AG10803 (cell line): ENCODE results near the gene DYNLT4.
"Not testable (repeated sequence)": the region's sequence is repeated elsewhere in the genome, so short reads cannot be mapped to it uniquely, and the experiment has no call there.

Source experiments
- DNase-seq: peaks from one replicate; pipeline ENCODE4 v3.0.0; 2010; ENCODE audit warnings: low read depth
- H3K4me3 ChIP-seq: 2 replicates; pipeline ENCODE4 v1.5.1; 2011; ENCODE audit warnings: mild to moderate bottlenecking, low read length, control low read depth
- CTCF ChIP-seq: conservative IDR thresholded peaks from 2 replicates; pipeline ENCODE4 v1.5.1; 2011; ENCODE audit warnings: mild to moderate bottlenecking, low read length, control low read depth, inconsistent platforms

Gene DYNLT4

DNA sequence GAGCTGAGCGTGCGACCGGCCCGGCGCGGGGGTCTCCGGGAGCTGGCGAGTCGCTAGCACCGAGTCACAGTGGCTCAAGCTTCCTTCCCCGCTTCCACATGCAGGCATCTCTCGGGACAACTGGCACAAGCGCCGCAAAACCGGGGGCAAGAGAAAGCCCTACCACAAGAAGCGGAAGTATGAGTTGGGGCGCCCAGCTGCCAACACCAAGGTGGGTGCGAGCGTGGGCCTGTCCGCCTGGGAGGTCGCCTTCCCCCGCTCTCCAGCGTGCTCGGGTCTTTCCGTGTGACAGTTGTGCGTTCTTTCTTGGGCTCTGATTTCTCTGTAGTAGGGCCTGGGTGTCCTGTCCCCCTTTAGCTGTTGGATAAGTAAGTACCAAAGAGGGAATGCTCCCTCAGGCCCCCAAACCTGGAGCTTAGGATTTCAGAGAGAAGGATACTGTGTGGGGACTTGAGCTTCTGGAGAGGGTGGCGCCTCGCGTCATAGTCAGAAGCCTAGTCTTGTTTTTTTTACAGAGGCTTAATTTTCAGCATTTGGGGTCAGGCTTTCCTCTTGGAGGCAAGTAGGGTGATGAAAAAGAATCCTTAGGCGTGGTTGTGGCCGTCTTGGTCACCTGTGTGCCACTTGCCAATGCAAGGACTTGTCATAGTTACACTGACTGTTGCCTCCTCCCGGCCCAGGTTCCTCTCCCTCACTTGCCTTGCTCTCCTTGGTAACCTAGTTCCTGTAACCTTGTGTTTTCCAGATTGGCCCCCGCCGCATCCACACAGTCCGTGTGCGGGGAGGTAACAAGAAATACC, 31.0 kb downstream of the DYNLT4 start:
- DNase-seq, result peak; percentile 17
- peak overlapping the region; percentile 91 for H3K4me3 ChIP-seq
- no peak for TF ChIP-seq CTCF

GRCh38 chr1:44775078-44775929, 31.8 kb downstream of the DYNLT4 start, which contains the start of gene RPS8:
TSS of gene RPS8 (plus strand) at chr1:44775540. CDS start at chr1:44775597, 57 bp downstream.
- peak; percentile 92 for DNase-seq
- TF ChIP-seq CTCF, result no peak
- H3K4me3 ChIP-seq, result peak within 1 kb of the TSS; percentile 91

GRCh38 chr1:44766421-44766820, 40.7 kb downstream of the DYNLT4 start:
- H3K4me3 ChIP-seq, result not testable (repeated sequence)

DNA sequence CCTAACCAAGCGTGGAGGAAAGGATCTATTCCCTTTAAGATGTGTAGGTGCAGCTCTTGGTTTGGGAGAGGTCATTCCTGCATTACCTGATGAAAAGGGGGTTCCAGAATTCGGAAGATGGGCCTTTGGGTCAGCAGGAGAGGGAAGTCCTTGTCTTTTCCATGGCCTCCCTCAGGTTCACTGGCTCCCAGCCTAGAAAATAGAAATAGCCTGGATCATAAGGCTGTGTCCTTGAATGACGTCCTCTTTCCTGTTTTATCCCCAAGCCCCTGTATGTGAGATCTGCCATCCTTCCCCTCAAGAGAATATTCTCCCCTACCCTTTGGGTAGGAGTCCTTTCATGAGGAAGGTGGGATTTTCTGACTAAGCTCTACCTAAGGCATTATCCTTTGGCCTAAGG, 46.3 kb downstream of the DYNLT4 start:
- DNase-seq, result no peak
- TF ChIP-seq CTCF, result no peak
- H3K4me3 ChIP-seq, result no peak overlapping the region

More at GRCh38 chr1:44766421-44766820, 40.7 kb downstream of the DYNLT4 start:
- not testable (repeated sequence) for DNase-seq

- DNase-seq, result no peak
- no peak for TF ChIP-seq CTCF
- no peak overlapping the region for H3K4me3 ChIP-seq
These were observed 48.1 kb downstream of the DYNLT4 start for GRCh38 chr1:44759077-44759476.

GRCh38 chr1:44757420-44757819, 49.7 kb downstream of the DYNLT4 start:
- no peak overlapping the region for H3K4me3 ChIP-seq
- no peak for TF ChIP-seq CTCF
- DNase-seq, result no peak
